ENCODE data around the gene TOMM7. TPM values are rescaled to one million over a fixed set of nuclear protein-coding genes. Genes with fewer than 3 reads are reported as not detected.

The TOMM7 gene
- total RNA-seq, 4 donors from 2014 or later = 141 to 303 (median 267) TPM

GRCh38 chr7:22765609-22766008 lies 57.0 kb downstream of the TOMM7 start:
- Histone ChIP-seq H3K27ac (replicated peaks in 1 of 4) (no peak overlapping the region), H3K36me3 (no peaks in the 10 kb centered on the region), H3K4me3 (no peak overlapping the region), H3K4me1 (no peaks in the 10 kb centered on the region), H3K27me3 (no peaks in the 10 kb centered on the region), H3K9me3 (peaks cover 0 to under 1% (median 0%) of the 10 kb centered on the region in 4 donors)
- no peak for TF ChIP-seq CTCF (IDR thresholded peaks at IDR 0.05)
- TF ChIP-seq POLR2AphosphoS5 (IDR thresholded peaks at IDR 0.05) = no peak
- no peak for TF ChIP-seq POLR2A (IDR thresholded peaks at IDR 0.05; ENCODE audit: low read depth)
- no peak for TF ChIP-seq EP300 (IDR thresholded peaks at IDR 0.05)
- intact Hi-C loops (cut with DNase I) = no loop called here
- DNase-seq (ENCODE audit: extremely low spot score) = no peak
- 83% methylated on average over 4 of the region's 4 CpGs for WGBS

Small RNAs within 50 kb of the gene (small RNA-seq; reads per million reads assigned to genes)
- gene SNORD93 = 6,001 to 8,488 (median 6,732) reads per million in 3 donors

Other genes starting within 250 kb of the TOMM7 start
- 10 to 100 TPM in 1 of 4 donors, 1 to 10 TPM in 2, under 1 TPM in 1; 0.83 to 51.4 (median 3.4) TPM for gene IL6, start 95.6 kb downstream of the TOMM7 start, total RNA-seq
- gene HYCC1, start 191.3 kb upstream of the TOMM7 start, total RNA-seq = 10 to 100 TPM; 39.2 to 62.6 (median 47.2) TPM